WTC11 (cell line): Measurements from ENCODE around the gene PLPP1.

ENCODE experiments used
- CBFB ChIP-seq: sonication (generic); formaldehyde crosslinking; IDR thresholded peaks from 2 replicates; pipeline ENCODE4 v1.8.1; 2022; ENCODE audit warnings: mild to moderate bottlenecking, low read depth, missing genetic modification reagents
- HMGA2 ChIP-seq: fragments of 250-450 bp; sonication (Bioruptor Pico); IDR thresholded peaks from 2 replicates; pipeline ENCODE4 v1.4.0; 2021; ENCODE audit warnings: mild to moderate bottlenecking, moderate library complexity
- NFYB ChIP-seq: sonication (generic); formaldehyde crosslinking; conservative IDR thresholded peaks from 2 replicates; pipeline ENCODE4 v1.8.0; 2022; ENCODE audit warnings: low read depth, missing genetic modification reagents
- NR2C2 ChIP-seq: sonication (generic); formaldehyde crosslinking; IDR thresholded peaks from 2 replicates; pipeline ENCODE4 v1.8.0; 2022; ENCODE audit warnings: mild to moderate bottlenecking, missing genetic modification reagents
- TF ChIP-seq, protein P1 (sequence below): fragments of 200-600 bp; IDR thresholded peaks from 2 replicates; pipeline ENCODE4 v1.8.0; 2022; ENCODE audit warnings: antibody characterized with exemption
- TF ChIP-seq, protein P2 (sequence below): sonication (generic); formaldehyde crosslinking; IDR thresholded peaks from 2 replicates; pipeline ENCODE4 v1.8.1; 2022; ENCODE audit warnings: mild to moderate bottlenecking, missing genetic modification reagents, moderate library complexity, borderline replicate concordance
- TF ChIP-seq, protein P3 (sequence below): sonication (generic); formaldehyde crosslinking; IDR thresholded peaks from 2 replicates; pipeline ENCODE4 v1.8.0; 2022; ENCODE audit warnings: mild to moderate bottlenecking, missing genetic modification reagents
- TF ChIP-seq, protein P4 (sequence below): sonication (generic); formaldehyde crosslinking; IDR thresholded peaks from 2 replicates; pipeline ENCODE4 v1.8.0; 2023; ENCODE audit warnings: missing genetic modification reagents, mild to moderate bottlenecking, borderline replicate concordance
- TF ChIP-seq, protein P5 (sequence below): sonication (generic); formaldehyde crosslinking; IDR thresholded peaks from 2 replicates; pipeline ENCODE4 v1.8.1; 2022; ENCODE audit warnings: missing genetic modification reagents, borderline replicate concordance

DNA sequence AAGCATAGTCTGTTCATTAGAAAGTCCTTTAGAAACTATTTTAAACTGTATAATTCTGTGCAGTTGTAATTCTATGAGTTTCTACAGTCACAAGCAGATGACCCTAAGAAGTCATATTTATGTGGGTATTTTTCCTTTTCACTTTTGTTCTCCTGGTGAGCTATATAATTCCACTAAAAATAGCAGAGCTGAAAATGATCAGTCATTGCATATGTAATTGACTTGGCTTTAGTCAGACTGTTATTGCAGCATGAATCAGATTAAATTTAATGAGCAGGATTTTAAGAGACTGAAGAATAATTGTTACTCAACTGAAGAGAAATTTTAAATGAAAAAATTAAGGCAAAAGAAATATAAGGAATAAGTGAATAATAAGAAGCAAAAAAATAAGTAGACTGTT is 118.5 kb downstream of the PLPP1 start:
- TF ChIP-seq, protein P1, sequence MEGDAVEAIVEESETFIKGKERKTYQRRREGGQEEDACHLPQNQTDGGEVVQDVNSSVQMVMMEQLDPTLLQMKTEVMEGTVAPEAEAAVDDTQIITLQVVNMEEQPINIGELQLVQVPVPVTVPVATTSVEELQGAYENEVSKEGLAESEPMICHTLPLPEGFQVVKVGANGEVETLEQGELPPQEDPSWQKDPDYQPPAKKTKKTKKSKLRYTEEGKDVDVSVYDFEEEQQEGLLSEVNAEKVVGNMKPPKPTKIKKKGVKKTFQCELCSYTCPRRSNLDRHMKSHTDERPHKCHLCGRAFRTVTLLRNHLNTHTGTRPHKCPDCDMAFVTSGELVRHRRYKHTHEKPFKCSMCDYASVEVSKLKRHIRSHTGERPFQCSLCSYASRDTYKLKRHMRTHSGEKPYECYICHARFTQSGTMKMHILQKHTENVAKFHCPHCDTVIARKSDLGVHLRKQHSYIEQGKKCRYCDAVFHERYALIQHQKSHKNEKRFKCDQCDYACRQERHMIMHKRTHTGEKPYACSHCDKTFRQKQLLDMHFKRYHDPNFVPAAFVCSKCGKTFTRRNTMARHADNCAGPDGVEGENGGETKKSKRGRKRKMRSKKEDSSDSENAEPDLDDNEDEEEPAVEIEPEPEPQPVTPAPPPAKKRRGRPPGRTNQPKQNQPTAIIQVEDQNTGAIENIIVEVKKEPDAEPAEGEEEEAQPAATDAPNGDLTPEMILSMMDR: no peak
- TF ChIP-seq, protein P2, sequence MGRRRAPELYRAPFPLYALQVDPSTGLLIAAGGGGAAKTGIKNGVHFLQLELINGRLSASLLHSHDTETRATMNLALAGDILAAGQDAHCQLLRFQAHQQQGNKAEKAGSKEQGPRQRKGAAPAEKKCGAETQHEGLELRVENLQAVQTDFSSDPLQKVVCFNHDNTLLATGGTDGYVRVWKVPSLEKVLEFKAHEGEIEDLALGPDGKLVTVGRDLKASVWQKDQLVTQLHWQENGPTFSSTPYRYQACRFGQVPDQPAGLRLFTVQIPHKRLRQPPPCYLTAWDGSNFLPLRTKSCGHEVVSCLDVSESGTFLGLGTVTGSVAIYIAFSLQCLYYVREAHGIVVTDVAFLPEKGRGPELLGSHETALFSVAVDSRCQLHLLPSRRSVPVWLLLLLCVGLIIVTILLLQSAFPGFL: no peak
- TF ChIP-seq NR2C2 (CRISPR knock-in tag): no peak
- no peak for TF ChIP-seq NFYB (CRISPR knock-in tag)
- TF ChIP-seq, protein P3, sequence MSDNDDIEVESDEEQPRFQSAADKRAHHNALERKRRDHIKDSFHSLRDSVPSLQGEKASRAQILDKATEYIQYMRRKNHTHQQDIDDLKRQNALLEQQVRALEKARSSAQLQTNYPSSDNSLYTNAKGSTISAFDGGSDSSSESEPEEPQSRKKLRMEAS (CRISPR knock-in tag): no peak
- TF ChIP-seq HMGA2 (CRISPR knock-in tag): no peak
- no peak for TF ChIP-seq CBFB (CRISPR knock-in tag)
- TF ChIP-seq, protein P4, sequence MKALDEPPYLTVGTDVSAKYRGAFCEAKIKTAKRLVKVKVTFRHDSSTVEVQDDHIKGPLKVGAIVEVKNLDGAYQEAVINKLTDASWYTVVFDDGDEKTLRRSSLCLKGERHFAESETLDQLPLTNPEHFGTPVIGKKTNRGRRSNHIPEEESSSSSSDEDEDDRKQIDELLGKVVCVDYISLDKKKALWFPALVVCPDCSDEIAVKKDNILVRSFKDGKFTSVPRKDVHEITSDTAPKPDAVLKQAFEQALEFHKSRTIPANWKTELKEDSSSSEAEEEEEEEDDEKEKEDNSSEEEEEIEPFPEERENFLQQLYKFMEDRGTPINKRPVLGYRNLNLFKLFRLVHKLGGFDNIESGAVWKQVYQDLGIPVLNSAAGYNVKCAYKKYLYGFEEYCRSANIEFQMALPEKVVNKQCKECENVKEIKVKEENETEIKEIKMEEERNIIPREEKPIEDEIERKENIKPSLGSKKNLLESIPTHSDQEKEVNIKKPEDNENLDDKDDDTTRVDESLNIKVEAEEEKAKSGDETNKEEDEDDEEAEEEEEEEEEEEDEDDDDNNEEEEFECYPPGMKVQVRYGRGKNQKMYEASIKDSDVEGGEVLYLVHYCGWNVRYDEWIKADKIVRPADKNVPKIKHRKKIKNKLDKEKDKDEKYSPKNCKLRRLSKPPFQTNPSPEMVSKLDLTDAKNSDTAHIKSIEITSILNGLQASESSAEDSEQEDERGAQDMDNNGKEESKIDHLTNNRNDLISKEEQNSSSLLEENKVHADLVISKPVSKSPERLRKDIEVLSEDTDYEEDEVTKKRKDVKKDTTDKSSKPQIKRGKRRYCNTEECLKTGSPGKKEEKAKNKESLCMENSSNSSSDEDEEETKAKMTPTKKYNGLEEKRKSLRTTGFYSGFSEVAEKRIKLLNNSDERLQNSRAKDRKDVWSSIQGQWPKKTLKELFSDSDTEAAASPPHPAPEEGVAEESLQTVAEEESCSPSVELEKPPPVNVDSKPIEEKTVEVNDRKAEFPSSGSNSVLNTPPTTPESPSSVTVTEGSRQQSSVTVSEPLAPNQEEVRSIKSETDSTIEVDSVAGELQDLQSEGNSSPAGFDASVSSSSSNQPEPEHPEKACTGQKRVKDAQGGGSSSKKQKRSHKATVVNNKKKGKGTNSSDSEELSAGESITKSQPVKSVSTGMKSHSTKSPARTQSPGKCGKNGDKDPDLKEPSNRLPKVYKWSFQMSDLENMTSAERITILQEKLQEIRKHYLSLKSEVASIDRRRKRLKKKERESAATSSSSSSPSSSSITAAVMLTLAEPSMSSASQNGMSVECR (CRISPR knock-in tag): no peak
- TF ChIP-seq, protein P5, sequence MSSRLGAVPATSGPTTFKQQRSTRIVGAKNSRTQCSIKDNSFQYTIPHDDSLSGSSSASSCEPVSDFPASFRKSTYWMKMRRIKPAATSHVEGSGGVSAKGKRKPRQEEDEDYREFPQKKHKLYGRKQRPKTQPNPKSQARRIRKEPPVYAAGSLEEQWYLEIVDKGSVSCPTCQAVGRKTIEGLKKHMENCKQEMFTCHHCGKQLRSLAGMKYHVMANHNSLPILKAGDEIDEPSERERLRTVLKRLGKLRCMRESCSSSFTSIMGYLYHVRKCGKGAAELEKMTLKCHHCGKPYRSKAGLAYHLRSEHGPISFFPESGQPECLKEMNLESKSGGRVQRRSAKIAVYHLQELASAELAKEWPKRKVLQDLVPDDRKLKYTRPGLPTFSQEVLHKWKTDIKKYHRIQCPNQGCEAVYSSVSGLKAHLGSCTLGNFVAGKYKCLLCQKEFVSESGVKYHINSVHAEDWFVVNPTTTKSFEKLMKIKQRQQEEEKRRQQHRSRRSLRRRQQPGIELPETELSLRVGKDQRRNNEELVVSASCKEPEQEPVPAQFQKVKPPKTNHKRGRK (CRISPR knock-in tag): no peak
